ENCODE data around the gene MEF2D. TPM values are rescaled to one million over a fixed set of nuclear protein-coding genes. Genes with fewer than 3 reads are reported as not detected.

Gene MEF2D
- total RNA-seq, 1 donor from 2014 or later: 56.6 TPM

GRCh38 chr1:156481527-156481926, 19.0 kb downstream of the MEF2D start:
- DNase-seq (ENCODE audit: low read depth) (no peak), FAIRE-seq (no peak)
- Histone ChIP-seq H3K9ac (ENCODE audit: low read length) (no peak overlapping the region), H3K4me1 (ENCODE audit: insufficient read depth, low read length) (peaks cover 14% of the 10 kb centered on the region), H3K9me3 (ENCODE audit: insufficient read depth, low read depth, low read length) (no peaks in the 10 kb centered on the region), H2AFZ (ENCODE audit: low read depth, low read length) (no peak overlapping the region), H3K79me2 (ENCODE audit: insufficient read depth, low read length) (peaks cover 54% of the 10 kb centered on the region), H3K27me3 (ENCODE audit: insufficient read depth, low read length) (no peaks in the 10 kb centered on the region), H3K27ac (ENCODE audit: low read depth, low read length) (no peak overlapping the region), H3K4me3 (ENCODE audit: insufficient read depth, low read depth, low read length) (no peak overlapping the region), H4K20me1 (ENCODE audit: insufficient read depth, low read length) (peaks cover 95% of the 10 kb centered on the region), H3K36me3 (ENCODE audit: insufficient read depth, low read length) (peaks cover 31% of the 10 kb centered on the region), H3K4me2 (ENCODE audit: low read length) (no peak overlapping the region)
- H3K36me3 Mint-ChIP-seq (ENCODE audit: low read depth, unreplicated experiment): peaks cover 41% of the 10 kb centered on the region
- H3K4me3 Mint-ChIP-seq (ENCODE audit: unreplicated experiment): no peak overlapping the region
- H3K27me3 Mint-ChIP-seq (ENCODE audit: low read depth, unreplicated experiment): no peaks in the 10 kb centered on the region
- TF ChIP-seq CTCF (IDR thresholded peaks at IDR 0.05; ENCODE audit: insufficient read depth, low read depth, low read length): no peak
- TF ChIP-seq EZH2 (IDR thresholded peaks at IDR 0.05; ENCODE audit: insufficient read depth, low read length): no peak
- peak overlapping the region; percentile 26 for H3K27ac Mint-ChIP-seq (ENCODE audit: unreplicated experiment)
- H3K4me1 Mint-ChIP-seq (ENCODE audit: low read depth, unreplicated experiment): peaks cover 27% of the 10 kb centered on the region
- H3K9me3 Mint-ChIP-seq (ENCODE audit: unreplicated experiment): no peaks in the 10 kb centered on the region

- Mint-ChIP-seq H3K36me3 (ENCODE audit: low read depth, unreplicated experiment) (peaks cover 43% of the 10 kb centered on the region), H3K27ac (ENCODE audit: unreplicated experiment) (peak overlapping the region; percentile 59), H3K27me3 (ENCODE audit: low read depth, unreplicated experiment) (no peaks in the 10 kb centered on the region), H3K4me1 (ENCODE audit: low read depth, unreplicated experiment) (peaks cover 36% of the 10 kb centered on the region), H3K9me3 (ENCODE audit: unreplicated experiment) (no peaks in the 10 kb centered on the region), H3K4me3 (ENCODE audit: unreplicated experiment) (peak overlapping the region; percentile 34)
- H3K27ac ChIP-seq (ENCODE audit: low read depth, low read length): no peak overlapping the region
- no peaks in the 10 kb centered on the region for H3K27me3 ChIP-seq (ENCODE audit: insufficient read depth, low read length)
- no peak overlapping the region for H3K4me3 ChIP-seq (ENCODE audit: insufficient read depth, low read depth, low read length)
- H4K20me1 ChIP-seq (ENCODE audit: insufficient read depth, low read length): peaks cover 95% of the 10 kb centered on the region
- H3K9ac ChIP-seq (ENCODE audit: low read length): no peak overlapping the region
- peaks cover 53% of the 10 kb centered on the region for H3K79me2 ChIP-seq (ENCODE audit: insufficient read depth, low read length)
- no peak overlapping the region for H3K4me2 ChIP-seq (ENCODE audit: low read length)
- TF ChIP-seq CTCF (IDR thresholded peaks at IDR 0.05; ENCODE audit: insufficient read depth, low read depth, low read length) (peak; percentile 37), EZH2 (IDR thresholded peaks at IDR 0.05; ENCODE audit: insufficient read depth, low read length) (no peak)
- peaks cover 39% of the 10 kb centered on the region for H3K36me3 ChIP-seq (ENCODE audit: insufficient read depth, low read length)
- peaks cover 14% of the 10 kb centered on the region for H3K4me1 ChIP-seq (ENCODE audit: insufficient read depth, low read length)
- H3K9me3 ChIP-seq (ENCODE audit: insufficient read depth, low read depth, low read length): no peaks in the 10 kb centered on the region
- no peak for DNase-seq (ENCODE audit: low read depth)
- FAIRE-seq: no peak
- H2AFZ ChIP-seq (ENCODE audit: low read depth, low read length): no peak overlapping the region
Observed at GRCh38 chr1:156480411-156481192, 20.0 kb downstream of the MEF2D start.

GRCh38 chr1:156480016-156480370, 20.6 kb downstream of the MEF2D start:
- Mint-ChIP-seq H3K36me3 (ENCODE audit: low read depth, unreplicated experiment) (peaks cover 47% of the 10 kb centered on the region), H3K27ac (ENCODE audit: unreplicated experiment) (peak overlapping the region; percentile 59), H3K9me3 (ENCODE audit: unreplicated experiment) (no peaks in the 10 kb centered on the region), H3K4me3 (ENCODE audit: unreplicated experiment) (no peak overlapping the region), H3K4me1 (ENCODE audit: low read depth, unreplicated experiment) (peaks cover 38% of the 10 kb centered on the region), H3K27me3 (ENCODE audit: low read depth, unreplicated experiment) (no peaks in the 10 kb centered on the region)
- DNase-seq (ENCODE audit: low read depth) (no peak), FAIRE-seq (no peak)
- Histone ChIP-seq H3K9me3 (ENCODE audit: insufficient read depth, low read depth, low read length) (no peaks in the 10 kb centered on the region), H2AFZ (ENCODE audit: low read depth, low read length) (no peak overlapping the region), H3K36me3 (ENCODE audit: insufficient read depth, low read length) (peaks cover 42% of the 10 kb centered on the region), H3K4me2 (ENCODE audit: low read length) (no peak overlapping the region), H3K9ac (ENCODE audit: low read length) (no peak overlapping the region), H3K79me2 (ENCODE audit: insufficient read depth, low read length) (peaks cover 47% of the 10 kb centered on the region), H3K4me3 (ENCODE audit: insufficient read depth, low read depth, low read length) (no peak overlapping the region), H3K27ac (ENCODE audit: low read depth, low read length) (no peak overlapping the region), H3K27me3 (ENCODE audit: insufficient read depth, low read length) (no peaks in the 10 kb centered on the region), H4K20me1 (ENCODE audit: insufficient read depth, low read length) (peaks cover 95% of the 10 kb centered on the region), H3K4me1 (ENCODE audit: insufficient read depth, low read length) (peaks cover 14% of the 10 kb centered on the region)
- no peak for TF ChIP-seq EZH2 (IDR thresholded peaks at IDR 0.05; ENCODE audit: insufficient read depth, low read length)
- TF ChIP-seq CTCF (IDR thresholded peaks at IDR 0.05; ENCODE audit: insufficient read depth, low read depth, low read length): no peak
